HEK293 (cell line): ENCODE data around the gene RELCH.

Experiments
- CTCF ChIP-seq: fragments of 450-650 bp; formaldehyde crosslinking; IDR thresholded peaks from 2 replicates; pipeline ENCODE4 v1.5.1; 2016; ENCODE audit warnings: missing biosample characterization, missing genetic modification characterization
- MYNN ChIP-seq: fragments of 450-650 bp; formaldehyde crosslinking; IDR thresholded peaks from 2 replicates; pipeline ENCODE4 v1.5.1; 2016; ENCODE audit warnings: missing biosample characterization, missing genetic modification characterization, borderline replicate concordance
- PBX3 ChIP-seq: sonication (generic); formaldehyde crosslinking; IDR thresholded peaks from 2 replicates; pipeline ENCODE4 v1.8.1; 2022; ENCODE audit warnings: mild to moderate bottlenecking, moderate library complexity, missing genetic modification reagents
- ZNF146 ChIP-seq: fragments of 450-650 bp; formaldehyde crosslinking; IDR thresholded peaks from 2 replicates; pipeline ENCODE4 v1.5.1; 2016; ENCODE audit warnings: missing biosample characterization, missing genetic modification characterization
- ZNF292 ChIP-seq: fragments of 450-650 bp; formaldehyde crosslinking; IDR thresholded peaks from 2 replicates; pipeline ENCODE4 v1.5.1; 2016; ENCODE audit warnings: low read depth, missing biosample characterization, missing genetic modification characterization, borderline replicate concordance
- TF ChIP-seq, protein P1 (sequence below): fragments of 450-650 bp; formaldehyde crosslinking; IDR thresholded peaks from 2 replicates; pipeline ENCODE4 v1.5.1; 2016; ENCODE audit warnings: missing biosample characterization, missing genetic modification characterization

- no peak for TF ChIP-seq CTCF (tag by site-specific recombination)
- TF ChIP-seq MYNN (tag by site-specific recombination): no peak
- no peak for TF ChIP-seq ZNF146
- no peak for TF ChIP-seq ZNF292 (tag by site-specific recombination)
- TF ChIP-seq PBX3 (CRISPR knock-in tag): no peak
- TF ChIP-seq, protein P1, sequence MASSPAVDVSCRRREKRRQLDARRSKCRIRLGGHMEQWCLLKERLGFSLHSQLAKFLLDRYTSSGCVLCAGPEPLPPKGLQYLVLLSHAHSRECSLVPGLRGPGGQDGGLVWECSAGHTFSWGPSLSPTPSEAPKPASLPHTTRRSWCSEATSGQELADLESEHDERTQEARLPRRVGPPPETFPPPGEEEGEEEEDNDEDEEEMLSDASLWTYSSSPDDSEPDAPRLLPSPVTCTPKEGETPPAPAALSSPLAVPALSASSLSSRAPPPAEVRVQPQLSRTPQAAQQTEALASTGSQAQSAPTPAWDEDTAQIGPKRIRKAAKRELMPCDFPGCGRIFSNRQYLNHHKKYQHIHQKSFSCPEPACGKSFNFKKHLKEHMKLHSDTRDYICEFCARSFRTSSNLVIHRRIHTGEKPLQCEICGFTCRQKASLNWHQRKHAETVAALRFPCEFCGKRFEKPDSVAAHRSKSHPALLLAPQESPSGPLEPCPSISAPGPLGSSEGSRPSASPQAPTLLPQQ (tag by site-specific recombination): no peak
Observed at GRCh38 chr18:62214790-62215189, 27.7 kb downstream of the RELCH start.
